NCI-H187 treated with DMSO at 0.1 percent for 48 hours (cell line): ENCODE measurements around the gene RPS6KC1.
"Not testable (repeated sequence)": the region's sequence is repeated elsewhere in the genome, so short reads cannot be mapped to it uniquely, and the experiment has no call there.

Experiments
- DNase-seq: peaks from one replicate; lab custom pipeline; 2025; lab: John Stamatoyannopoulos, UW

RPS6KC1 gene

DNA sequence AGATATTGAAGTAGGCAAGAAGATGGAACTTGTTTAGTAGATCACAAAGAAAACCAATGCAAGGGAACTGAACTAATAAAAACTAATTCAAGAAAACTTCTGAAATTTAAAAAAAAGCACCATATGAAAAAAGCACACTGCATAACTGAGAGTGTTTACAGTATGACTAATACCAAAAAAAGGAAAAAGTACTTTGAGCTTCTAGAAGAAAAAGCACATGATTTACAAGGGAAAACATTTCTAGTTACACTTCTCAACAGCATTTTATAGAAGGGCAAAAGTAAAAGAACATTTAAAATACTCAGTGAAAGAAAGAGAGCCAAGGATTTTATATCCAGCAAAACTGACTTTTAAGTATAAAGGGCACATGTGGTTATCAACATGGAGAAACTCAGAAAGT lies 233.6 kb downstream of the RPS6KC1 start:
- no peak for DNase-seq

DNA sequence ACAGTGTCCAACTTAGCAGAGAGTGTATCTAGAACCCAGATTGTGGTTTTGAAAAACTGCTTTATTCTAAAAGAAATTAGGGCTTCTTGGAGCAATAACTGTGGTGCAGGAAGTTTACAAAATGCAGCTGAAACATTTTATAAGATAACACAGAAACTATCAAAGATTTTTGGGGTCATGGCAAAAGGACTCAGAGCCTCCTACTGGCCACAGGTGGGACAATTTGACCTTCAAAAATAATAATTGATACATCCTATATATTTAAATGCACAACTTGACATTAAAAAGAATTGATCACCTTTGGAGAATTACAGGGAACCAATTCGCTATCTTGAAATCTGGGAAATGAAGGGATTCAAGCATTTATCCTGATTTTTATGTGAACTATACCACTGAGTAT lies 235.2 kb downstream of the RPS6KC1 start:
- no peak for DNase-seq

DNA sequence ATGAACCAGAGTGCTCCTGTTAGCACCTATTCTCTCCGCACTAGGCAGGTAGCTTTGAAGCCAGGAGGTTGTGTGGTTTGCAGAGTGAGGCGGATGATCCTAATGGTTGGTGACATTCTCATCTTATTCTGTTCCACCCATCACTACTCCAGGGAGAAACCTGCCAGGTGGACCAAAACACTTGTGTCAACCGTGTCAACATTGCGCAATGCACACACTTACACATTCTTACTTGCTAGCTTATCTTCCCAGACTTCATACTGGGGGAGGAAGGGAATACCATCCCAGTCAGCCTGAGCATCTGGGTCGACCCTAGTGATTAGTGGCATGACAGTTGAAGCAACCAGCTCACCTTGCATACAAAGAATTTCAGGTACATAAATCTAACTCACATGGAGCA lies 236.9 kb downstream of the RPS6KC1 start:
- no peak for DNase-seq

DNA sequence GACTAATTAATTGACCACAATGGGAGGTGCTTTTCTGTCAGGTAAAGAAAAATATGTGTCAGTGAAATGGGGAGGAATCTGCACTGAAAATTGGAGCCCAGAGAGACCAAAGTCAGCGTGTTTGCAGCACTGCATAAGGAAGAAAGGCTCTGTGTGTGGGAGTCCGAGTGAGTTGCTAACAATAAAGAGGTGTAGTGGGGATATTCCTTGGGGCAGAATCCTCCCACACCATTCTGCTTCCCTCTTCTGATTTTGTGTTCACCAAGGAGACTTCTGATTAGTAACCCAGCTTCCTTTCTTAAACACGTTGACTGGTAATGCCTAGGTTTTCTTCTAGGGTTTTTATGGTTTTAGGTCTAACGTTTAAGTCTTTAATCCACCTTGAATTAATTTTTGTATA lies 240.5 kb downstream of the RPS6KC1 start:
- DNase-seq, result no peak

DNA sequence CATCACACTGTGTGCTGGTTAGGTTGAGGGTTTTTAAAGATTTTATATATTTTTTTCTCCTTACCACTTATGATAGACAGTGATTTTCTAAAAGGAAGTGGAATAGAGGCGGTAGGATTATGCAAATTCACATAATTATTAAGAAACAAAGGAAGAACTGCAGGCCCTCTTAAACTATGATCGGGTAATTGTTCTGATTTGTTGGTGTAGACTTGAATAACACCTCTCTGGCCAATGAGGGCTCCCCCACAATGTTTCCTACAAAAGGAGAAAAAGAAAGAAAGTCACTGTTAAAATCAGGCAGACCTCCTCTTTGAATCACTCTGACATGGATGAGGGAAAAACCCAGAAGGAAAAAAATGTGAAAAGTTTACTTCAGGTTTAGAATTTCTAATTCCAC lies 241.6 kb downstream of the RPS6KC1 start:
- DNase-seq, result no peak

DNA sequence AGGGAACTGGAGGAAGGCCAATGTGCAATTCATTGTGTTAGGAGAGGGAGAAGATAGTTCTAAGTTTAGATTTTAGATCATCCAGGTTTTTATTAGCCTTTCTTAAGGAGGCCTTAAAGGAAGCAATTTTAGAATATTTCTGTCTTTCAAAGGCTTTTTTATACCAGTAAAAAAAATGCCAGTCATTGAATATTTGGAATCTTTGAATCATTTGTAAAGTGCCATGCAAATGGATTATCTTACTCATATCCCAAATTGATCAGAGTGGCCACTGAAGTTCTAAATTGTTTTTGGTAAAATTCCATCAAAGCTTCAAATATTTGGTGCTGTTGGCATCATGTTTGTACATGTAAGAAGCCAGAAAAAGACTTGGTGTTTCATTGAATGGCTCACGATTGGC lies 244.8 kb downstream of the RPS6KC1 start:
- no peak for DNase-seq

DNA sequence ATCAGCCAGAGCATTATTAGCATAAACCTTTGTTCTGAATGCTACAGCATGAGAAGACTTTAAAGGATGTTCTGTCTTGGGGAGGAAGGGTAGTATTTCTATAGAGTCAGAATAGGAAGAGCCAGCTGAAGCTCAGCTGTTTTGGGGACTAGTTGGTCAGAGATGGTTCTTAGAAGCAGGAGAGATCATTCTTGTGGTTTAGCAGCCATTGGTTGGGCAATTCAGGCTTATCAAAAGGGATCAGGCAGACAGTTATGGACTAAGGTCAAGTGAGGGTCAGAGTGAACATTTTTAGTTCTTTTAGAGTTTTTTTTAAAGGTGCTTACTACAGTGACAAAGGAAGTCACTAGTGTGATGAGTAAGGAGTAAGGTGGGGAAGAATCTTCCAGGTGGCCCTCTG lies 245.5 kb downstream of the RPS6KC1 start:
- DNase-seq, result no peak

DNA sequence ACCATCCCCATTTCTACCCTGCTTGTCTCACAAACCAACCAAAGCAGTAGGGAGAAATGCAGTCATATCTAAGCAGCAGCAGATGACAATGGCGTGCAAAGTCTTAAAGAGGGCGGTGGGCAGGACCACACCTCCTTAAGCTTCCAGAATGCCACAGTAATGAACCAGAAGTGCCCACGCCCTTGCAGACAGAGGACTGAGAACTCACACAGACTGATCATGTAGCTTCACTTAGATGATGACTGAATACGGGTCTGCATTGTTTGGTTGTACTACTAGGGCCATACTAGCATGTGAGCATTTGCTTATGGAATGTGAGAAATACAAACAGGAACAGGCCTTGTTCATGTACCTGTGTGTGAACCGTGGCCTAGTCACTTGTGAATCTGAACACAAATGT lies 246.0 kb downstream of the RPS6KC1 start:
- no peak for DNase-seq

DNA sequence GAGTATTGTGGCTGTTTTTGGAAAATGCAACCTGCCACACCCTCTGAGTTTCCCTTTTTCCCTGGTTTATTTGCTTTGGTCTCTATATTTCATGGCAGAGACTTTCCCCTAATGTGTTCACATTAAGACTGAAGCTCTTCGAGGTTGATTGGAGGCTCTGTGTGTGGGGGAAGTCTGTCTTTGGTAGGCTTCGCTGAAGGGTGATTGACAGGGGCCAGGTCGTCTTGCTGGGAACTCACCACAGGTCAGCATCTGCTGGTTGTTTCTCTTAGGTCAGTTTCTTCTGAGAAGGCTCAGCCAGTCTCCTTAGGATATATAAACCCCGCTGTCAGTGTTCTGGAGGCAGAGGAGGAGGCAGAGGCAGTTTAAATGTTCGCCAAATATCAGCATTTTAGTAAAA lies 249.4 kb downstream of the RPS6KC1 start:
- no peak for DNase-seq

DNA sequence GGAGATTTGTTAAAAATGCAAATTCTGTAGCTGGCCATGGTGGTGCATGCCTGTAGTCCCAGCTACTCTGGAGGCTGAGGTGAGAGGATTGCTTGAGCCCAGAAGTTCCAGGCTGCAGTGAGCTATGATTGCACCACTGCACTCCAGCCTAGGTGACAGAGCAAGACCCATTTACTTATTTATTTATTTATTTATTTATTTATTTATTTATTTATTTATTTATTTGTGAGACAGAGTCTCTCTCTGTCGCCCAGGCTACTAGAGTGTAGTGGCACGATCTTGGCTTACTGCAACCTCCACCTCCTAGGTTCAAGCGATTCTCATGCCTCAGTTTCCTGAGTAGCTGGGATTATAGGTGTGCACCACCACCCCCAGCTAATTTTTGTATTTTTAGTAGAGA lies 250.5 kb downstream of the RPS6KC1 start:
- not testable (repeated sequence) for DNase-seq

DNA sequence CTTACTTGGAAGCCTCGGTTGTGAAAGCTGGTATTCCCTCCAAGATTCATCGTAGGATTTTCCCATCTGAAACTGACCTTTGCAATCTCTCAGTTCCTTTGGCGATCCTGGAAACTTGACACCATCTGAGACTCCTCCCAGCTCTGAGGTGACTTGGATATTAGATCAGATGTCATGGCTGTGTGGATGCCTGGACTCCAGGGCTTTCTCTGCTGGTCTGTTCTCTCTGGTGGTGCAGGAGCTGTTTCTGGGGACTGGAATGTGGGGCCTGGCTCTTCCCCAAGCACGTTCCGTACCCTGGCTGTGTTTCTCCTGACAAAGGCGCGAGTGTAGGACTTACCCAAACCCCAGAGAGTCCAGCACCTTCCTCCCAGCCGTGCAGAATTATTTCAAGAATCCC lies 252.2 kb downstream of the RPS6KC1 start:
- no peak for DNase-seq

DNA sequence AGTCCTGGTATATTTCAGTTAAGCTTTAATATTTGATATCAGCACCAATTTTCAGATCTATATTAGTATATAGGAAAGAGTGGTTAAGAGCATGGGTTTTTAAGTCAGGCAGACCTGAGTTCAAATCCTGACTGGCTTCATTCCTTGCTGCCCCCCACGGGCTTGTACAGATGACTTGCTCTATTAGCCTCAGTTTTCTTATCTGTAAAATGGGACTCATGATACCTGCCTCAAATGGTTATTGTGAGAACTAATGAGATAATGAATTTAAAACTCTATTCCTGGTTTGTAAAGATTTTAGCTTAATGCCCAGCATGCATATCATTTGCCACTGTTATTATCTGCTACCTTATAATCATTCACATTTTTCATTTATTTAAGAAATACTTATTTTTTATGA lies 264.5 kb downstream of the RPS6KC1 start:
- DNase-seq, result no peak

DNA sequence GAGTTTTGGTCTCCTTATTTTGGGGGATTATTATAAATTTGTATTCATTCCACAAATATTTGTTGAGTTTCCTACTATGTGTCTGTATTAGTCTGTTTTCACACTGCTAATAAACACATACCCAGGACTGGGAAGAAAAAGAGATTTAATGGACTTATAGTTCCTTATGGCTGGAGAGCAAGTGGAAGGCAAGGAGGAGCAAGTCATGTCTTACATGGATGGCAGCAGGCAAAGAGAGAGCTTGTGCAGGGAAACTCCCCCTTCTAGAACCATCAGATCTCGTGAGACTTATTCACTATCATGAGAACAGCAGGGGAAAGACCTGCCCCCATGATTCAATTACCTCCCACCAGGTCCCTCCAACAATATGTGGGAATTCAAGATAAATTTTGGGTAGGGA lies 267.4 kb downstream of the RPS6KC1 start:
- not testable (repeated sequence) for DNase-seq

DNA sequence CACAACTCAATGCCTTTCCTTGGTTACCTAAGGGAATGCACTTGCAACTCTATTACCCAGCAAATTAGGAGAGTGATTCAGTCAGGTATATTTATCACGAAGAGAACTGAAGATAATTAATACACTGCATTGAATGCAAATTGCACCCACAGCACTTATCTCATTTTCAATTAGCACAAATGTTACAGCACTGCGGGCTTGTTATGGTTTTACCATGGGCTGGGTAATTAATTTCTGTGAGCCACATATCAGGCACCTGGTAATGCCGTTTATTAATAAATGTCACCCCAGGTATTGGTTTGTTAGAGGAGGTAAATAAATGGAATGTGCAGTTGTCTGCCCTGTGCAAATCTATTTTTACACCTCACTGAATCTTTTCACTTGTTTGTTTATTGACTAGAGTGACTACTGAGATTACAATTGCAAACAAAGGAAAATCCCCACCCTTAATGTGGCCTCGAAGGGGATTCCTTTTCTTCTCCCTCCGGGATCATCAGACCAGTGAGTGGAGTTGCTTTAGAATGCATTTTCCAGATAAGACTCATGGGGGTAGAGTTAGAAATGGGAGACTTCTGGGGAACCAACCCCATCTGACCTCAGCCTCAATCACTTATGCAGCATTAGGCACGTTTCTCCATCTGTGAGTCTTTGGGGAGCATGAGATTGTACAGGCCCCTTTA lies 269.3 kb downstream of the RPS6KC1 start:
- no peak for DNase-seq
